ENCODE results near the gene NTNG1.

GRCh38 chr1:107389410-107390396 lies 248.9 kb downstream of the NTNG1 start:
- no peak for TF ChIP-seq POLR2A (IDR thresholded peaks at IDR 0.05)
- TF ChIP-seq, protein P1, sequence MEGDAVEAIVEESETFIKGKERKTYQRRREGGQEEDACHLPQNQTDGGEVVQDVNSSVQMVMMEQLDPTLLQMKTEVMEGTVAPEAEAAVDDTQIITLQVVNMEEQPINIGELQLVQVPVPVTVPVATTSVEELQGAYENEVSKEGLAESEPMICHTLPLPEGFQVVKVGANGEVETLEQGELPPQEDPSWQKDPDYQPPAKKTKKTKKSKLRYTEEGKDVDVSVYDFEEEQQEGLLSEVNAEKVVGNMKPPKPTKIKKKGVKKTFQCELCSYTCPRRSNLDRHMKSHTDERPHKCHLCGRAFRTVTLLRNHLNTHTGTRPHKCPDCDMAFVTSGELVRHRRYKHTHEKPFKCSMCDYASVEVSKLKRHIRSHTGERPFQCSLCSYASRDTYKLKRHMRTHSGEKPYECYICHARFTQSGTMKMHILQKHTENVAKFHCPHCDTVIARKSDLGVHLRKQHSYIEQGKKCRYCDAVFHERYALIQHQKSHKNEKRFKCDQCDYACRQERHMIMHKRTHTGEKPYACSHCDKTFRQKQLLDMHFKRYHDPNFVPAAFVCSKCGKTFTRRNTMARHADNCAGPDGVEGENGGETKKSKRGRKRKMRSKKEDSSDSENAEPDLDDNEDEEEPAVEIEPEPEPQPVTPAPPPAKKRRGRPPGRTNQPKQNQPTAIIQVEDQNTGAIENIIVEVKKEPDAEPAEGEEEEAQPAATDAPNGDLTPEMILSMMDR (IDR thresholded peaks at IDR 0.05), result no peak
